Nucleus accumbens (tissue), 56 donors: ENCODE data around the gene CBX8.

ENCODE experiments used
- DNase-seq, 56 donors: peaks; one replicate each; lab custom pipeline; 2025; lab: John Stamatoyannopoulos, UW

Gene CBX8

DNA sequence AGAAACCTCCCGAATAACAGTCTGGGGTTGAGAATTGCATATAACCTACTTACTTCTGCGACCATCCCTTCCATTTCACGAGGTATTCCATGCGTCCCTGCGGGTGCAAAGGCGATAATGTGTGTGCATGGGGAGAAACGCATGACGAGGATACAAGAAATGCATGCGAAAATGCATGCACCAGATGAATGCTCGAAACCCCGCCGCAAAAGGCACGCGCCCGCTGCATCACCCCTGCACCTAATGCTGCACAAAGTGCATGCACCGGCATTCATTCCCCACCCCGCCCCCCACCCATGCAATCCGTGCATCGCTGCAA is 474 bp downstream of the CBX8 start:
- no peak for DNase-seq

DNA sequence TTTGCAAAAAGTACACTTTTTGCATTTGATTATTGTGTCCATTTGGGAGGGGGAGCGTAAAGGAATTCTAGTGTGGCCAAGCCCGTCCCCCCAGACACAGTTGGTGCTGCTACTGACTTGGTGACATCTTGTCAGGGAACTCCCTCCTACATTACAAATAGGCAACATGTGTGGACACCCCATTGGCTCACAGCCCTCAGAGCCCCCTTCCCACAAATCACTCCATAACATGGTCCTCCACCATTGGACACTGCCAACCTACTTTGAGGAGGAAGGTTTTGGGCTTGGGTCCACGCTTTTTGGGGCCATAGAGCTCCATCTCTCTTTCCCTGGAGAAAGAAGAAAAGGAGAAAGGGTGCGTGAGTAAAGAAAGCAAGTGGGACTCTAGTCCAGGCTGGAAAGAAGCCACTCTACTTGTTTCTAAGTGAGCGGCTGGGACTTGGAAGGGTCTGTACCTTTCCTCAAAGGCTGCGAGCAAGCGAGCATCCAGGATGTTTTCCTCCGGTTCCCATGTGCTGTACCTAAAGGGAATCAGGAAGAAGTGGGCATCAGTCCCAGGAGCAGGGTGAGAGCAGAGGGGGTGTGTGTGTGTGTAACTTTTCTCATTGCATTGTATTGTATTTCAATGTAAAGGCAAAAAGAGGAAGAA is 958 bp downstream of the CBX8 start:
- DNase-seq: no peak

- no peak for DNase-seq
Observed at GRCh38 chr17:79794659-79795511, 2.0 kb downstream of the CBX8 start.

DNA sequence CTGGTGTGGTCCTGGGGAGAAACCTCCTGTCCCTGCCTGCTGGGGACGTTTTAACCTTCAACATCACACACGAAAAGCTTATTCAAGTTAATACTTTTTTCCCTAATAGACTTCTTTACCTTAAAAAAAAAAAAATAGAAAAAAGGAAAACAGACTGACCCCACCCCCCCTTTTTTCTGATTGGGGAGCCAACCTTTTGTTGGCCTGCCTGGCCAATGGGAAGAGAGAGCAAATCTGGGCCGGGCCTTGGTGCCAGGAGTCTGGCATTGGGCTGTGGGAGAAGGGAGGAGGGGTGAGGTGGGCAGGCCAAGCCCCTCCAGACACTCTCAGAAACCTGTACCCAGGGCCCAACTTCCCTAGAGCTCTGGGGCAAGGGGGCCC is 3.0 kb downstream of the CBX8 start:
- DNase-seq: no peak

DNA sequence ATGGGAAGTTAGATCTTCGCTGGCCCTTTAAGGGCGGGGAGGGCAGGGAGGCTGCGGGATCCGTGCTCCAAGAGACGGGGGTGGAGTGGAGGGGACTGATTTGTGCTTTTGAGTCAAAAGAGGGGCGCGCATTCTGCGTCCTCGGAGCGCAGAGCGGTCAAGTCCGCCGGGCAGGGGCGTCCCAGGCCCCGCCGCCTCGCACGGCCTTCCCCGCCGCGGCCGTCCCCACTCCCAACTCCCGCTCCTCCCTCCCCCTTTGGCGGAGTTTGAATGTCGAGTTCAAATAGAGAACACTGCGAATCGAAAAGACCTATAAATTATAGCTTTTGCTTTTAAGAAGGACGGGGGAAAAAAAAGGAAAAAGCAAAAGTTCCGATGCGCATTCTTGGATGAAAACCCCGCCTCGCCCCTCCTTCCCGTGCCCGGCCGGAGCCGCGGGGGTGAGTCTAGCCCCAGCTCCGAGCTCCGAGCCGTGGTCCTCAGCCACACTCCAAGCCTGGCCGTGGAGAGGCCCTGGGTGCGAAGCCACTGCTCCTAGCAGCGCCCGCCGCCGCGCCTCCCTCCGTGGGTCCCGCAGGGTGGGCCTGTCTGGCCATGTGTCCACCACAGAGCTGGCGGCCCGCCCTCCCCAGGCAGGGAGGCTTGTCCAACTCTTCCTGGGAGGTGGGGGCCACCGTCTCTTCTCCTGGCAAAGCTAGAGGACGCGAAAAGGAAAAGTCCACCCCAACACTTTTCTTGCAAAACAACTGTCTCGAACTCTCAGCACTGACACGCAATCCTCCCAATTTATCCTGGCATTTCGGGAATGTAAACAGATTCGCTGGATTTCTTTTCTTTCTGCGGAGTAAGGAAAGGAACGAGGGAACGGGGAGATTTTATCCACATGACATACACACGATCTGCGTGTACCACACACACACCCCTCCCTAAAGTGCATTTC is 3.6 kb downstream of the CBX8 start:
- no peak for DNase-seq

DNA sequence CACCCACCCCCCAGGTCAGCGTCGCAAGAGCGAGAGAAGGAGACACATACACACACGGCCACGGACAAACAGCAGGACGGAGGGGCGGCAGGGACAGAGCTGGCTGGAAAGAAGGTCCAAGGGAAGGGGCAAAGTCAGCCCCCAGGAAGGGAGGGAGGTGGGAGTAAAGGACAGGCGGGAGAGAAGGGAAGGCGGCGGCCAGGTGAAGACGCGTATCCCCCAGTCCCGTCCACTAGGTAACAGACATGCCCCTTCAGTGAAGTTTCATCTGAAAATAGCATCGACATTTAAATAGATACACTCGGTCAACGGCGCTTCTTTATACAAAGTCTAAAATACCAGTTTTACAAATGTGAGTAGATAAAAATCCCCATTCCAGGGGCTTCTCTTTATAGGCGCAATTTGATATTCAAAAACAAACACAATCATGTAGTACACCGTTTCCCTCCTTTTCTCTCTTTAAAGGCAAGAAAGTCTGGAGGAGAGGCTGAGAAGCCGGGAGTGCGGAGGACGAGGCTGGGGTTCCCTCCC is 4.5 kb downstream of the CBX8 start:
- DNase-seq: no peak

DNA sequence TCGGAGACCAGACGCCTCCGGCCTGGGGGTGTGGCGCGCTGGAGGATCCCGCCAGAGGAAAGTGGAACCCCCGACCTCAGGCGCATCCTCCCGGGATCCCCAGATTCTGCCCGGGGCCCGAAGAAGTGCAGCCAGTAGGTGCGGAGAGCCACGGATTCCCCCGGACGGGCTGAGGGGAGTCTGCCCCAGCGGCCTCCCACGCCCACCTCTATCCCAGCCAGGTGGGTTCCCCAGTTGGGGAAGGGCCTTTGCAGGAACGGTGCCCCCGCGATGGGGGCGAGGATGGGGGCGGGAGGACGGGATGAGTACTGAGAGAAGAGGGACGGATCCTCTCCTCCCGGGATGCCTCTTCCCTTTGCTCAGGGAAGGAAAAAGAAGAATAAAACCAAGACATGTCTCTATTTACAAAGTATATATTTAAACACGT is 5.1 kb downstream of the CBX8 start:
- no peak for DNase-seq

- peak in 8 of 56 donors; percentile 8 to 60 (median 26) for DNase-seq
Observed at GRCh38 chr17:79790805-79791734, 5.8 kb downstream of the CBX8 start.

- DNase-seq: peak in 10 of 56 donors; percentile 9 to 64 (median 36)
Observed at GRCh38 chr17:79789943-79790804, 6.7 kb downstream of the CBX8 start.

GRCh38 chr17:79788989-79789942 is 7.6 kb downstream of the CBX8 start:
- no peak for DNase-seq

DNA sequence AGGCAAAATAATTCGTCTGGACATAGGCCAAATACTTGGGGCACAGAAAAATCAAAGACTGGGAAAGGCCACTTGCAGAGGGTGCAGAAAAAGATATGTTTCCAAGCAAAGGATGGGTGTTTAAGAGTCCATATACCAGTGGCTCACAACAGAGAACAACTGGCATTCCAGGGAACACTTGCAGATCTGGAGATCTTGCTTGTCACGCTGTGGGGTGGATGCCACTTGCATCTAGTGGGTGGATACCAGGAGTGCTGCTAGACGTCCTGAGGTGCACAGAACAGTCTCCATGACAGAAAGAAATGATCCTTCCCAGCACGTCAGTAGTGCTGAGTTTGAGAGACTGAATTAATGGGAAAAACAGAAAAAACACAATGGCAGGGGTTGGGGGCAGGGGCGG is 8.4 kb downstream of the CBX8 start:
- no peak for DNase-seq

DNA sequence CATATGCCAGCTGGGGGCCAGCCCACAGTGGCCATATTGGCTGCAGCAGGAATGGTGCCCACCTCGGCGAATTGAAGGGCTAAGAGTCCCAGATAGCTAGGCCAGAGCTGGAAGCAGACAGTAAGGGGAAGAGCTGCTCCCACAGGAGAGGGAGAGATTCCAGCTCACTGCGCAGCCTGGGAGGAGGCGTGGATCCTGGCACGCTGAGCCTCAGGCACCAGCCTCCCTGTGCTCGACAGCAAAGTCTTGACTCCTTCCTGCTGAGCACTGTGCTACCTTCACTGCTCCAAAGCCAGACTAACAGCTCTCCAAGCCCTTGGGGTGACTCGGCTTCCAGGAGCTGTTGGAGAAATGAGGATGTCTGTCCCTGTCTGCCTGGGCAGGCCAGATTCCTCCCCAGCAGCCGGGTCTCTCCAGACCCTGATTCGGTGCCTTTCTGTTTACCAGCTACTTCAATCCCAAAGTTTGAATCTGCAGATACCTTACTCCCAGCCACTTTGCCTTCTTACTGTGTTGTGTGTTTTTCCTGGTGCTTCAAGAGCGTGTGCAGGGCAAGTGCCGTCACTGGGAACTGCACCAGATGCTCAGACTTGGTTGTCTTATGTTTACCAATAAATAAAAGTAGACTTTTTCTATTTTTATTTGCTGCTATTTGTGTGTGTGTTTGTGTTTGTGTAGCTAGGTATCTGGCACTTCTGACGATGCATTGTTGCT is 9.8 kb downstream of the CBX8 start:
- no peak for DNase-seq

DNA sequence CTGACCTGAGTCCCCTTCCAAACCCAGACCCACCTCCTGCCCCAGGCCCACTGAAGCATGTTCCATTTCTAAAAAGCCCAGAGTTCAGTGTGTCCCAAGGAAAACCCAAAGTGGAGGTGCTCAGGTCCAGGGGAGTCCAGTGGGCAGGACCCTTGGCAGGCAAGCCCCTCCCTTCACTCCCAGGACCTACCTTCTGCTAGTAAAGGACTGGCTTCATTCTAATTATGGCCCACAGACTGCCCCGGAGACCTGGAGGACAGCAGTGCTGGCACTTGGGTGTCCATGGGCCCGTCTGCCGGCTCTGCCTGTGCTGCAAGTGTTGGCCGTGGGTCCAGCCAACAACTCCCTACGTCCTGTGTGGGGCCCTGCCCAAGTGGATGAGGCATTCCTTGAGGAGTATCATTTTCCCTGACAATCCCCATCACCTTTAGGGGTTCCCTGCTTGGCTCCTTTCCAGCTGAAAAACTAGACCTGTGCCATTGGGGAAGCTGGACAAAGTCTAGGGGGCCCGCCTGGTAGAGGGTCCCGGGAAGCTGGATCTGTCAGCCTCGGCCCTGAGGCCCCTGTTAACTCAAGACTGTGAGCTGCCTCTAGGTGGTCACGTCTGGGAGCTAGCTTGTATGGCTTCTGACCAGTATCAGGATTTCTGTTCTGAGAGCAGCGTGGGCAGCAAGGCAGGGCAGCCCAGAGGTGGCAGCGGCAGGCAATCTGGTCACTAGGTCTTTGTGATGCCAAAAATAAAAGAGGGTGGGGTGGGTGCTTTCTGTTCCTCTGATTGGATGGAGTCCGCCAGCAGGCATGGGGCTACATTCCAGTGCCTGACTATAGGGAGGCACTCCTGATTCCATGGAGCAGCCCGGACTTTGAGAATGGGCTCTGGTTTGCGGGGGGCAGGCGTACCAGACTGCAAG is 10.7 kb downstream of the CBX8 start:
- no peak for DNase-seq

DNA sequence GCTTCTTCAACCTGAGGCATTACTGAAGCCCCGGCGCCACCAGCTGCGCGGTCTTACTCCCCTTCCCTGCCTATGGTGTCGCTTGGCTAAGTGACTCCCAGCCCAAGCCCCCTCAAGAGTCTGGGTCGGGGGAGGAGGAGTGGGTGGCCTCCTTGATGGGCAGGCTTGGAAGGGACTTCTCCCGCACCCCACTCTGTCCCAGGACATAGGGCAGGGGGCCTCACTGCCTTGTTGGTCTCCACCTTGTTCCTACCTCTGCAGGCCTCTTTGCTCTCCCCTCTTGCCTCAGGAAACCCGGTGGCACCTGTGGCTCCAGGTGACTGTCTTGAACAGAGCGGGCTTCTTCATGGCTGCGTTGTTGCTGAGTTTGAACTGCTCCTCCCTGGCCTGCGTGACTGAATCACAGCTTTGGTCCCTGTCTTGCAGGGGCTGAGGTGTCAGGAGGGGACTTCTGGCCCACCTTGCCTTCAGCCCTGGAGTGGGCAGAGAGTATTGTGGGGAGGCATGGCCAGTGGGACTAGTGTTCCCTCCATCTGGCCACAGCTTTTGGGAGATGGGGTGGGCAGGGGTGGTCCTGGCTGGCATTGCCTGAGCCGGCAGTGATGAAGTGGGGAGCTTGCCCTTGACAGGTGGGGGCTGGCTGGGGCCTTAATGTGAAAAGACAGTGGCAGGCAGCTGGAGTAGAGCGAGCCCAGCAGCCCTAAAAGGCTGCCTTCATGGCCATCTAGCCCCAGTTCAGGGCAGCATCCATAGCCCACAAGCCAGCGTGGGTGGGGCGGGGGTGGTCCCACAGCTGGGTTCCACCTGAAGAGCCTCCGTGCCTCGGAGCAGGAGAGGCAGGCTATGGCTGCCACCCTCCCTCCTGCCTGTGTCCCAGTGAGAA is 11.6 kb downstream of the CBX8 start:
- DNase-seq: no peak
